Measurements from ENCODE around the gene USH1G.

GRCh38 chr17:74956093-74956492, 33.0 kb upstream of the USH1G start:
- TF ChIP-seq ARNT (IDR thresholded peaks at IDR 0.05) (no peak), FOXM1 (IDR thresholded peaks at IDR 0.05; ENCODE audit: borderline replicate concordance) (no peak), NFRKB (IDR thresholded peaks at IDR 0.05) (no peak), HDGF (IDR thresholded peaks at IDR 0.05; ENCODE audit: borderline replicate concordance) (no peak), PKNOX1 (IDR thresholded peaks at IDR 0.05) (no peak), SUZ12 (IDR thresholded peaks at IDR 0.05) (no peak), SP1 (IDR thresholded peaks at IDR 0.05) (no peak), BHLHE40 (IDR thresholded peaks at IDR 0.05; ENCODE audit: borderline replicate concordance) (no peak), FOXA1 (IDR thresholded peaks at IDR 0.05) (no peak), ELF4 (IDR thresholded peaks at IDR 0.05) (no peak), ZNF384 (IDR thresholded peaks at IDR 0.05) (no peak), CTBP1 (IDR thresholded peaks at IDR 0.05; ENCODE audit: borderline replicate concordance) (no peak)
